ENCODE results near the gene LMO3.

LMO3 gene

DNA sequence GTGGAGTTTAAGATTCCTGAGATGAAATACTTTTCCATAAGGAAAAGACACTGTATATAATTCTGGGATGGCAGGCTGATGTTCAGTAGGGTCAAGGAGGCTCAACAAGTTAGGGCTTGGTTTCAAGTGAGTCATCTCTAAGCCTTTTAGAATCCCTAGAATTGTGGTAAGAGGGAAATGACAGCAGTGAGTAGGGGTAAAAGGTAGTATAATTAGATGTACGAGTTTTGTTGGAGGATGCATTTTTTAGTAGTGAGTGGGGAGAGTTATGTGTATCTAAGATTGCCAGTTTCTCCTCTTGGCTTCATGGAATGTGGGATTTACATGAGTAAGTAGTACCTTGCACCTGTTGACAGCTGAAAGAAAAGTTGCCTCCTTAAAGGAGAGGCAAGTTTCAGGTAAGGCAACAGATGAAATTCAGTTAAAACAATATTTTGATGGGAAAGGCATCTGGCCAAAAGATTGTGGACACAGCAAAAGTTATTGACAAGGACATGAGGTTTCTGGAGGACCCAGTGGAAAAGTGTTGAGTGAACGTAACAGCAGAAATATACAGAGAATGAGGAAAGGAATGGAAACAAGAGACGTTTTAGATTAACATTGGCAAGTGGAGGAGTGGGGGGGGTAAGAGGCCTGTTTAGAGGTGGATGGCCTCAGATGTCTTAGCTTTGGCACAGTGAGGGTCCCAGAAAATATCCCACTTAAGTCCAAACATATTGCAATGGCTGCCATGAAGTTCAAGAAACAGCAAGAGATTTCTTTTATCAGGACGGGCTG lies 21.8 kb downstream of the LMO3 start:
- Histone ChIP-seq H3K4me2 (ENCODE audit: low read depth, low read length) (no peak overlapping the region), H3K27me3 (replicated peaks; ENCODE audit: insufficient read depth, low read length) (no peaks in the 10 kb centered on the region), H4K20me1 (ENCODE audit: insufficient read depth, low read length) (no peaks in the 10 kb centered on the region), H3K9me3 (replicated peaks; ENCODE audit: insufficient read depth, low read length) (no peaks in the 10 kb centered on the region), H3K4me1 (ENCODE audit: low read length) (no peaks in the 10 kb centered on the region), H3K27ac (ENCODE audit: low read length) (no peak overlapping the region), H2AFZ (ENCODE audit: low read length) (no peak overlapping the region), H3K9ac (ENCODE audit: low read length) (no peak overlapping the region), H3K4me3 (ENCODE audit: low read length) (no peak overlapping the region), H3F3A (ENCODE audit: insufficient read depth, low read length) (no peaks in the 10 kb centered on the region), H3K9me2 (replicated peaks; ENCODE audit: insufficient read depth, low read length) (no peaks in the 10 kb centered on the region), H3K36me3 (replicated peaks; ENCODE audit: insufficient read depth, low read length) (no peaks in the 10 kb centered on the region), H3K79me2 (ENCODE audit: low read length) (no peaks in the 10 kb centered on the region)
- no peak for DNase-seq
- TF ChIP-seq EZH2 (optimal IDR thresholded peaks at IDR 0.05; ENCODE audit: low read depth, low read length) (no peak), EZH2phosphoT487 (IDR thresholded peaks at IDR 0.05; ENCODE audit: low read length) (no peak)
- TF ChIP-seq, protein P1, sequence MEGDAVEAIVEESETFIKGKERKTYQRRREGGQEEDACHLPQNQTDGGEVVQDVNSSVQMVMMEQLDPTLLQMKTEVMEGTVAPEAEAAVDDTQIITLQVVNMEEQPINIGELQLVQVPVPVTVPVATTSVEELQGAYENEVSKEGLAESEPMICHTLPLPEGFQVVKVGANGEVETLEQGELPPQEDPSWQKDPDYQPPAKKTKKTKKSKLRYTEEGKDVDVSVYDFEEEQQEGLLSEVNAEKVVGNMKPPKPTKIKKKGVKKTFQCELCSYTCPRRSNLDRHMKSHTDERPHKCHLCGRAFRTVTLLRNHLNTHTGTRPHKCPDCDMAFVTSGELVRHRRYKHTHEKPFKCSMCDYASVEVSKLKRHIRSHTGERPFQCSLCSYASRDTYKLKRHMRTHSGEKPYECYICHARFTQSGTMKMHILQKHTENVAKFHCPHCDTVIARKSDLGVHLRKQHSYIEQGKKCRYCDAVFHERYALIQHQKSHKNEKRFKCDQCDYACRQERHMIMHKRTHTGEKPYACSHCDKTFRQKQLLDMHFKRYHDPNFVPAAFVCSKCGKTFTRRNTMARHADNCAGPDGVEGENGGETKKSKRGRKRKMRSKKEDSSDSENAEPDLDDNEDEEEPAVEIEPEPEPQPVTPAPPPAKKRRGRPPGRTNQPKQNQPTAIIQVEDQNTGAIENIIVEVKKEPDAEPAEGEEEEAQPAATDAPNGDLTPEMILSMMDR (IDR thresholded peaks at IDR 0.05; ENCODE audit: low read length) = no peak

DNA sequence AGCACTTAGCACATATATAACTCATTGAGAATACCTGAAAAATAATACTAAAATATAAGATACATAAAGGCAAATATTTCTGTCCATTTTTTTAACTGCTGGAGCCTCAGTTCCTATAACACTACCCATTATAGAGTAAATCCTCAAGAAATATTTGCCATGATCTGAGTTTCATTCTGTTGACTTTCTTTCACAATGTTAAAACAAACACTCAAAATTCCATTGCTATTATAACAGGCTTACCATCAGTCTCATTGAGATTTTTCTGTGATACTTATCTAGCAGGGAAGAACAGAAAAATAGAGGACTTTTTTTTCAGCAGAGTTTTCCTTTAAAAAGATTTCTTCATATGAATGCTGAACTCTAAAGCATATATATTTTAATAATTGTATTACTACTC lies 24.5 kb downstream of the LMO3 start:
- Histone ChIP-seq H3K4me1 (ENCODE audit: low read length) (no peaks in the 10 kb centered on the region), H3K27me3 (replicated peaks; ENCODE audit: insufficient read depth, low read length) (no peaks in the 10 kb centered on the region), H3K79me2 (ENCODE audit: low read length) (no peaks in the 10 kb centered on the region), H3K9me3 (replicated peaks; ENCODE audit: insufficient read depth, low read length) (no peaks in the 10 kb centered on the region), H3K9me2 (replicated peaks; ENCODE audit: insufficient read depth, low read length) (no peaks in the 10 kb centered on the region), H3K9ac (ENCODE audit: low read length) (no peak overlapping the region), H3F3A (ENCODE audit: insufficient read depth, low read length) (no peaks in the 10 kb centered on the region), H3K4me2 (ENCODE audit: low read depth, low read length) (no peak overlapping the region), H3K27ac (ENCODE audit: low read length) (no peak overlapping the region), H2AFZ (ENCODE audit: low read length) (no peak overlapping the region), H3K36me3 (replicated peaks; ENCODE audit: insufficient read depth, low read length) (no peaks in the 10 kb centered on the region), H4K20me1 (ENCODE audit: insufficient read depth, low read length) (no peaks in the 10 kb centered on the region), H3K4me3 (ENCODE audit: low read length) (no peak overlapping the region)
- DNase-seq = no peak
- TF ChIP-seq, protein P1 (IDR thresholded peaks at IDR 0.05; ENCODE audit: low read length) = no peak
- TF ChIP-seq EZH2phosphoT487 (IDR thresholded peaks at IDR 0.05; ENCODE audit: low read length) = no peak
- TF ChIP-seq EZH2 (optimal IDR thresholded peaks at IDR 0.05; ENCODE audit: low read depth, low read length) = no peak

DNA sequence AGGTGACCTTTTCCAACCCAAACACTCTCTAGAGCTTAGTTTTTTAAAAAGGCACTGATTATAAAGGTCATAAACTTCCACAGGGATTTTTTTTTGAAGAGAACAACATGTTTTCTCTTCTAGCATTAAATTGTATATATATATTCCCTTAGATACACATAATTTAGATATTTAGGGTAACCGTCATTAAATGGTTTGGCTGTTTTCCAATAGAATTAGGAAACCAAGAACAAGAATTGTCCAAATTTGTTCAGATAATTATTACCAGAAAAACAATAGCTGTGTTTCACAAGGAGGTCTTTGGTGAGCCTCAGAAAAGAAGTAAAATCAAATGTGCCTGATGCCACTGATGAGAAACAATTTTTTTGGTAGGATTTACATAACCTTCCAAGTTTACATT lies 26.9 kb downstream of the LMO3 start:
- Histone ChIP-seq H3K4me3 (ENCODE audit: low read length) (no peak overlapping the region), H3K27me3 (replicated peaks; ENCODE audit: insufficient read depth, low read length) (no peaks in the 10 kb centered on the region), H3K27ac (ENCODE audit: low read length) (no peak overlapping the region), H3K4me1 (ENCODE audit: low read length) (no peaks in the 10 kb centered on the region), H3K4me2 (ENCODE audit: low read depth, low read length) (no peak overlapping the region), H3K36me3 (replicated peaks; ENCODE audit: insufficient read depth, low read length) (no peaks in the 10 kb centered on the region), H3K9me3 (replicated peaks; ENCODE audit: insufficient read depth, low read length) (no peaks in the 10 kb centered on the region), H3K9ac (ENCODE audit: low read length) (no peak overlapping the region), H3K79me2 (ENCODE audit: low read length) (no peaks in the 10 kb centered on the region), H3K9me2 (replicated peaks; ENCODE audit: insufficient read depth, low read length) (no peaks in the 10 kb centered on the region), H2AFZ (ENCODE audit: low read length) (no peak overlapping the region), H4K20me1 (ENCODE audit: insufficient read depth, low read length) (no peaks in the 10 kb centered on the region), H3F3A (ENCODE audit: insufficient read depth, low read length) (no peaks in the 10 kb centered on the region)
- DNase-seq = no peak
- TF ChIP-seq, protein P1 (IDR thresholded peaks at IDR 0.05; ENCODE audit: low read length) = no peak

Data from MM.1S (cell line).